HG02798 (cell line): Measurements from ENCODE around the gene CYP46A1.
"Not testable (repeated sequence)": the region's sequence is repeated elsewhere in the genome, so short reads cannot be mapped to it uniquely, and the experiment has no call there.

Experiments used
- ATAC-seq: cut with Tn5 transposase; IDR thresholded peaks from one replicate; pipeline ENCODE4 v1.9.1; 2021; ENCODE audit warnings: mild to moderate bottlenecking; ENCODE audit not compliant: unreplicated experiment, poor library complexity

The CYP46A1 gene

DNA sequence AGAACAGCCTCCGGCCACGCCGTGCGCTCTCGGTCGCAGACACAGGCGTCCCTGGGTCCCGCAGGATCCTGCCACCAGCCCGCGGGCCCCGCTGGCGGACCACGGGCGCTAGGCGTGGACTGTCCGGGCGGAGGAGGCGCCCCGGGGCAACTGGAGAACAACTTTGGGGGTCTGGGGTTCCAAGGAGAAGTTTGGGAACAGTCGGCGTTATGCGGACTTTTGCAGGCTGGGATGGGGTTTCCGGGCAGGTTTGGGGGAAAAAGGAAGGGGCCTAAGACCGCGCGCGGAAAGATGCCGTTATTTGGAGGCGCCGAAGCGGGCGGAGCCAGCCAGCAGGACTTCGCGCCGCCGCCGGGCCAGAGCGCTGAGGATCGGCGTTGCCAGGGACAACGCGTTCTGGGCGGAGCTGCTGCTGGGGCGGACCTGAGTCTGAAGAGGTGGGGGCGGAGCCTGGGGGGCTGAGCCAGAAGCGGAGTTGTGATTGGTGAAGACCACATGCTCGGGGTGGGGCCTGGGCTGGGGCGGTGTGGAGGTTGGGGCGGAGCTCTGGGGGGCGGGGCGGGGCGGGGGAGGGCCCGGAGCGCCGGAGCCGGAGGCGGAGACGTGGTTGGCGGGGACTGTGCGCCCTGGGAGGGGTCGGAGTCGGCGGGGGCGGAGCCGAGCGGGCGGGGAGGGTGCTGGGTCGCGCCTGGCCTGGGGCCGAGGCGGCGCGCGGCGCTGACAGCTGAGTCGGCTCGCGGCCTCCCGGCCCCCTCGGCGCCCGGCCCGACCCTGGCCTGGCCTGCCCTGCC lies at the start of gene CYP46A1:
Gene CYP46A1, plus strand, starts transcription at position 680 of the 791 bp plus-strand sequence. CDS start 120 bp downstream, outside the sequence.
- peak; percentile 95 for ATAC-seq

DNA sequence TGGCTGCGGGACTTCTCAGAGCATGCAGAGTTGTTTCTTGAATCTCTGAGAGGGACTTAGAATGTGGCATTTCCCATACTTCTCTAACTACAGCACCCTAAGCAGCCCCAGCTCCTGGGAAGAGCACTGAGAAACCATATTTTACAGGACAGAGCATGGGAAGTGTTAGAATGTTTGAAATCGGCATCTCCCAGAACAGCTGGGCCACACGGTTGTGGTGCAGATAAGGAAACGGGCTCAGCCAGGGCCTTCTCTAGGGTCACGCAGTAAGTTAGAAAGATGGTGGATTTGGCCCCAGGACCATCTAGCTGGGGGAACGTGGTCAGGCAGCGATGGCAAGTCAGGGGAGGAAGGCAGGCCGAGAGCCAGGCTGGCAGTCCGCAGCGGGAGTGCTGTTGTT lies 49.7 kb upstream of the CYP46A1 start:
- no peak for ATAC-seq

DNA sequence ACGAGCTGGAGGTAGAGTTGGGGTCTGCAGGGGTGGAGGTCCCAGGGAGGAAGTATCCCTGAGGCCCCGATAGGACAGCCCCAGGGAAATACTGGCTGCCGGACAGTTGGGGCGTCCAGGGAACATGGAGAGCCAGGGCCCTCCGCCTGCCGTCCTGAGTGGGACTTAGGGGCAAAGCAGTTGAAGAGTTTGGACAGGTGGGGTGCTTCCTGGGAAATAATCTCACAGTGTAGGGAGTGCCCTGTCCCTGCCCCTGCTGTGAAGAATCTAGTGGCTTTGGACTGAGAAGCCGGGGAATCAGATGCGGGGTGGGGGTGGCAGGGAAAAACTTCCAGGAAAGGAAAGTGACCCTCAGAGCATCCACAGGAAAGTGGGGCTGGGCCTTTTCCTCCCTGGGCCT lies 49.0 kb upstream of the CYP46A1 start:
- no peak for ATAC-seq

DNA sequence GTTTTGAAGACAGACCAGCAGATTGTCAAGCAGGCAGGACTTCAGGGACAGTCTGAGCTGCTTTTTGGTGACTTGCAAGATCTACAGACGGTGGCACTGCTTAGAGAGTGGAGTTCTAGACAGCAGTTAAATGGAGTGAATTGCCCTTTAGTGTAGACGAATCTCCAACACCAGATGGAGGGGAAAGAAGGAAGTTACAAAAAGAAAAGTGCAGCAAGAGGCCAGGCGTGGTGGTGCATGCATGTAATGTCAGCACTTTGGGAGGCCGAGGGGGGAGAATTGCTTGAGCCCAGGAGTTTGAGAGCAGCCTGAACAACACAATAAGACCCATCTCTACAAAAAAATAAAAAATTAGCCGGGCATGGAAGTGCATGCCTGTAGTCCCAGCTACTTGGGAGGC lies 47.6 kb upstream of the CYP46A1 start:
- ATAC-seq = no peak

DNA sequence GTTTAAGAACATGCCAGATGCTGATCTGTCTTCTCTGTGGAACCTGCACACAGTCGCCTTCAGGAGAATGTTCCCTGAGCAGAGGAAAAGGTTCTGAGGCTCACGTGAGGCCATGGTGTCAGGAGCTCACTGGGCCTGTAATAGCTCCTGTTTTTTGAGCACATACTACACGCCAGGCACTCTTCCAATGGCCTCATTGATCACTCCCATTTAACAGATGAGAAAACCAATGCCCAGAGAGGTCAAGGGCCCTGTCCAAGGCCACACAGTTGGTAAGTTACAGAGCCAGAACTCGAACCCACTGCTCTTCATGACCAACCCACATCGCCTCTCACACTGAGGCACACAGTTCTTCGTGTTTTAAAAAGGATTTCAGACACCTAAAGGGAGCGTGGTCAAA lies 46.5 kb upstream of the CYP46A1 start:
- no peak for ATAC-seq

DNA sequence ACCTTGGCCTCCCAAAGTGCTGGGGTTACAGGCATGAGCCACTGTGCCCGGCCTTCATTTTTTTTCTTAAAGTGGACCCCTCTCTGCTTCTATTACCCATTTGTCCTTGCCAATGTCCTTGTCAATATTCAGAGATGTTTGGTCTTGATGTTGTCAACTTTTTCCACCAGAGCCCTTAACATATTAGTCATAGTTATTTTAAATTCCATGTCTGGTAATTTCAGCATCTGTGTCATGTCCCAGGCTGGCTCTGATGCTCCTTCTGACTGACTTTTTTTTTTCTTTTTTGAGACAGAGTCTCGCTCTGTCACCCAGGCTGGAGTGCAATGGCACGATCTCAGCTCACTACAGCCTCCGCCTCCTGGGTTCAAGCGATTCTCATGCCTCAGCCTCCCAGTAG lies 41.3 kb upstream of the CYP46A1 start:
- not testable (repeated sequence) for ATAC-seq

DNA sequence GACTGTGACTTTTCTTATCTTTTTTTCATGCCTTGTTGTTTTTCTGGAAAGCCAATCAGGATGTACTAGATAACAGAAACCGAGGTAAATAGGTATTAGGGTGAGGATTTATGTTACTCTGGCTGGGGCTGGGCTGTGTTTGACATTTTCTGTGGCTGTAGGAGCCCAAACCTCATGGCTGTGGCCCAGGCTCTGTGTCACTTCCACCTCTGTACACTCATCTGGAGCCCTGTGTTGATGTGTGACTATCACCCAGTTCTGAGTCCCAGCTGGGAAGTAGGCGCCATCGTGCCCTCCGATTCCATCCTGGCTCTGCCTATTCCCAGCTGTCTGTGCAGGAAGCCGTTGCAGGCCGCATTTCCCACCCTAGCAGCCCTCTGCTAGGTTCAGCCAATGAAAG lies 40.8 kb upstream of the CYP46A1 start:
- ATAC-seq = no peak

DNA sequence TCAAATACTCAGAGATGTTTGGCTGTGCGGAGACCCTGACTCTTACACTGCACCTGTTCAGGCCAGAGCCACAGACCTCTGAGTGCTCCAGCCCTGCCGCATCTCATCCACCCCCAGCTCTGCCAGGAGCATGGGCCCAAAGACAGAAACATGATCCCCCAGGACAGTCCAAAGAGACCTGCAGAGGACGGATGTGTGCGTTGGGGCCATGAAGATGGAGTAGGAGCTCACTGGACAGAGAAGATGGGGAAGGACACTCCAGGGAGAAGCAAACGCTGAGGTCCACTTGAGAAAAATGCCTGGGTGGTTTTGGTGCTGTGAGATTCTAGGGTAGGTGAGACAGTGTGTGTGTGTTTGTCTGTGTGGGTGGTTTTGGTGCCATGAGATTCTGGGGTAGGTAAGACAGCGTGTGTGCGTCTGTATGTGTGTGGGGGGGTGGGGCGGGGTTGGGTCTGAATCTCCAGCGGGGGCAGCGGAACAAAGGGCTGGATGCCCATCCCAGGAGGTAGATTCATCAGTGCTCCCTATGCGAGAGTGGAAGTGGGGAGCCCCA lies 40.0 kb upstream of the CYP46A1 start:
- ATAC-seq = no peak

DNA sequence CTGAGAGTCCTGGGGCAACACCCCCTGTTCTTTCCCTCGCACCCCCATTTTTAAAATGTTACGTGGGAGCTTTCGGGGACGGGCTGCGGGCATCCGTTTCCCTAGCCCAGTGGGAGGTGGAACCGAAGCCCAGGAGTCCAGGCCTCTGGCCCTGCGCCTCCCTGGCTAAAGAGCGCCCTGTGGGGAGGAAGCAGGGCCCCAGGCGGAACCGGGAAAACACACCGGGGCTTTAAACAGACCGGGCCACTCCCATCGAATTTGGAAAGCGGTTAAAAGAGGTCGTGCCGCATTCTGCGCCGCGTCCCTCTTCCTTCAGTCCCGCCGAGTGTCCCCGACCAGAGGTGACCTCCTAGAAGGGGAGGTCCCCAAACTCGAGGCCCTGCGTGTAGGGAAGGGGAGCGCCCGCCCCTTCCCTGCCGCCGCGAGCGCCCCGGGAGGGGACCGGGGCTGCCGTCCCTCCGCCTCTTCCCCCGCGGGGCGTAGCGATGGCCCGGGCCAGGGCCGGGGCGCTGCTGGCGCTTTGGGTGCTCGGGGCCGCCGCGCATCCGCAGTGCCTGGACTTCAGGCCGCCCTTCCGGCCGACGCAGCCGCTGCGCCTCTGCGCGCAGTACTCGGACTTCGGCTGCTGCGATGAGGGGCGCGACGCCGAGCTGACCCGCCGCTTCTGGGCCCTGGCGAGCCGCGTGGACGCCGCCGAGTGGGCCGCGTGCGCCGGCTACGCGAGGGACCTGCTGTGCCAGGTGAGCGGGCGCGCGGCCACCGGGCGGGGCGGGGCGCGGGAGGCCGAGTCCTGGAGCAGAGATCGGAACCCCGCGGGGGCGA lies 39.2 kb upstream of the CYP46A1 start, which contains the start of gene HHIPL1:
Gene HHIPL1, plus strand, starts transcription at position 407 of the 822 bp plus-strand sequence. Its CDS starts 79 bp downstream, at position 486.
- no peak for ATAC-seq

DNA sequence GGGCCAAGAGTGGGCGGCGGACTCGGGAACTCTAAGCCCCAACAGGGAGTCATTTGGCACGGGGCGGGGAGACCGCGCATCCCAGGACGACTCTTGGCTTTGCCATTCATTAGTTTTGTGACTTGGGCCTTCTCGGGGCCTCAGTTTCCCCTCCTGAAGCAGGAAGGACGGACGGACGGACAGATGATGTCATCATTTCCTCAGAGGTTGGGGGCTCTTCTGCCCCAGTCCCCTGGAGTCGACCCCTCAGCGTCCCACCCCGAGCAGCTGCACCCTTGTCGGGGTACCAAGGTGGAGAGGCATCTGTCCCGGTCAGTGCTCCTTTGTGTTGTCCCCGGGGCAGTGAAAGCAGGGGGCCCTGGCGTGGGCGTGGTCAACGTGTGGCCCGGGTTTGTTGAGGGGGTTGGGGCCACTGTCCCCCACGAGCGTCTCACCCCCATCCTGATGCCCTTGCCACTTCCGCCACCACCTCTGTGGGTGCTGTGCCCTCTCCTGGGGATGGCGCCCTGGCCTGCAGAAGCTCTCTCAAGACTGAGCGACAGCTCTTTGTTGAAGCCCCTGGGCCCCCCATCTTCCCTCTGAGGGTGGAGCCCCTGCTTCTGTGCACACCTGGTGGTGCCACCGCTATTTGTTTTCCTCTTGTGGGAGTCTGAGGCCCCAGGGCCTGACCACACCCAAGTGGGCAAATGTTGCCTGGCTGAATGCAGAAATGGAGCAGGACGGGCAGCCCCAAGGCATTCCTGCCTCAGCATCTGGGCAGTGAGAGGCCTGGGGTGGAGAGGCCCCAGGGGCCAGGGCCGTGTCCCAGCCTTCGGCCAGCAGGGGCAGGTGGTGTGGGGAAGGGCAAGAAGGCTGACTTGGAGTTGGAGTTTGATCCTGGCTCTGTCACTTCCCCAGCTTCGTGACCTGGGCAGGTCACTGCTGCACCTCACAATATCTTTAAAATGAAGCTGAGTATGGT lies 38.3 kb upstream of the CYP46A1 start:
- ATAC-seq = no peak

DNA sequence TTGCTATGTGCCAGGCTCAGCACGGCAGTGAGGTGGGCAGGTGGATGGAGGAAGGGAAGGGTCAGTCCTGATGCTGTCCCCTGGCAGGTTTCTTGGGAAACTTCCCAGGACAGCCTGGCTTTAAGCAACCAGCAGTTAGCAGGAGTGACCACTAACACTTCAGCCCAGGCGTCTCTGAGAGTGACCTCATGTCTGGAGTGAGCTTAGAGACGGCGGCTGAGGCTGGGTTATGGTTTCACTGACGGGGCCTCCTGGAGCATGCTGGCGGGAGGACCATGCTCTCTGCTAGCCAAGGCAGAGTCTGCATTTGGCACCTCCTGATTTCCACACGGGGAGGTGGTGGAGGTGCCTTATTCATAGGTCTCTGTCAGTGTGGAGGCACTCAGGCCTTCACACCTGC lies 36.7 kb upstream of the CYP46A1 start:
- no peak for ATAC-seq

DNA sequence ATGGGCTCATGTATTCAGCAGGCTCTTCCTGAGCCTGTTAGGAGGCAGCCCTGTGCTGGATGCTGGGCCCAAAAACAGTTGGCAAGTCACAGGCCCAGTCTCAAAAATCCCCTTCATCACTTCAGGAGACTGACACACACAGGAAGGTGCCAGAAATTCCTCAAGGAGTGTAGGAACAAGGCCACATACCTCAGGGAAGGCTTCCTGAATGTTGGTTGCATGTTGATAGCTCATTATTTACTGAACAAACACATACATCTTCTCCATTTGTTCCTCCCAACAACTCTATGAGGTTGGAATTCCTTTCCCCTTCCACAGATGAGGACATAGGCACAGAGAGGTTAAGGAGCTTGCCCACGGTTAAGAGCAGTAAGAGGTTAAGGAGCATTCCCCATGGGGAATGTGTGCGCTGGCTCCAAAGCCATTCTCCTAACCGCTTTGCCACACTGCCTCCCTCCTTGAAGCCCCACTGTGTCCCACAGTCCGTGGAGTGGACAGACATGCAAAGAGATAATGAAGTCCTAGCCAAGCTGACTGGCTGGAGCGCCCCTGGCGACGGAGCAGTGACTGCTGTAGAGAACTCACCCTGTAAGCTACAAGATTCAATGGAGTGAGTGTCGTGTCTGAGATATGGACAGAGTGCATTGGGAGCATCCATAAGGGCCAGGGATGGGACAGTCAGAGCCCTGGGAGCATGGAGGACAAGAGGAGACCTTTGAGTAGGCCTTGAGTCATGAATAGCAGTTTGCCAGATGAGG lies 35.9 kb upstream of the CYP46A1 start:
- ATAC-seq = no peak

DNA sequence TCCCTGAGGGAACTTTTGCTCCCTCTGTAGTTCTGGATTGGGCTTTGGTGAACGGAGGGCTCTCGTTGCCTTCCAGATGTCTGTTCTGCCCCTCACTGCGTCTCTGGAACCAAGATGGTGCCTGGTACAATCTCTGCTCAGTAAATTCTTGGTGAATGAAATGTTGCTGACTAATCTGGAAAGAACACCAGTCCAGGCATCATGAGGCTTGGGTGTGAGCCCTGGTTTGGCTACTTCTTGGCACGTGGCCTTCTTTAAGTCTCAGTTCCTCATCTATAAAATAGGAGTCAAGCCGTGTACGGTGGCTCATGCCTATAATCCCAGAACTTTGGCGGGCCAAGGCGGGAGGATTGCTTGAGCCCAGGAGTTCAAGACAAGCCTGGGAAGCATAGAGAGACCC lies 34.9 kb upstream of the CYP46A1 start:
- no peak for ATAC-seq

DNA sequence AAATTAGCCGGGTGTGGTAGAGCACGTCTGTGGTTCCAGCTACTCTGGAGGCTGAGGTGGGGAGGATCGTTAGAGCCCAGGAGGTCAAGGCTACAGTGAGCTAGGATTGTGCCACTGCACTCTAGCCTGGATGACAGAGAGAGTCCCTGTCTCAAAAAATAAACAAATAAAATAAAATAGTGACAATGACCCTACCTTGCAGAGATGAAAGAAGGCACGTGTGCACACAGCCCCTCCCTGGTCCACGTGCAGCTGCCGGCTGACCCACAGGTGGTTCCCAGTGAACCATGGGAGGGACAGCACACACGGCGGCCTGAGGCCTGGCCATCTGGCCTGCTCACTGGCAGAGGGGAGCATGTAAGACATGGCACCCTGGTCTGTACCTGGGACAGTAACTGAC lies 34.5 kb upstream of the CYP46A1 start:
- ATAC-seq = no peak

DNA sequence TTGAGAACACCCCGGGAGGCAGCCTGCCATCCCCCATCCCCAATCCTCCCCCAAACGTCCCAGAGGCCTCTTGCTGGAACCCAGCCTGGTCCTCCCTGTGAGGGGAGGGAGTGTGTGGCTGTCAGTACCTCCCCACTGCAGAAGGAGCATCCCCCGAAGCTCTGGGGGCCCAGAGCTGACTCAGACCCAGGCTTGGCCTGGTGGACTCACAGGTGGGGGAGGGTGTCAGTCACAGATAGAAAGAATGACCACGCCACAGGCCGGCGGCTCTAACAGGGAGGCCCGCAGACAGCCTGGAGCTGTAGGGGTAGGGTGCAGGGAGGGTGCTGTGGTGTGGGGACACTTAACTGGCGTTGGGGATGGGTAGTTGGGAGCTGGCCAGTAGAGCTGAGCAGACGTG lies 33.9 kb upstream of the CYP46A1 start:
- ATAC-seq = no peak

DNA sequence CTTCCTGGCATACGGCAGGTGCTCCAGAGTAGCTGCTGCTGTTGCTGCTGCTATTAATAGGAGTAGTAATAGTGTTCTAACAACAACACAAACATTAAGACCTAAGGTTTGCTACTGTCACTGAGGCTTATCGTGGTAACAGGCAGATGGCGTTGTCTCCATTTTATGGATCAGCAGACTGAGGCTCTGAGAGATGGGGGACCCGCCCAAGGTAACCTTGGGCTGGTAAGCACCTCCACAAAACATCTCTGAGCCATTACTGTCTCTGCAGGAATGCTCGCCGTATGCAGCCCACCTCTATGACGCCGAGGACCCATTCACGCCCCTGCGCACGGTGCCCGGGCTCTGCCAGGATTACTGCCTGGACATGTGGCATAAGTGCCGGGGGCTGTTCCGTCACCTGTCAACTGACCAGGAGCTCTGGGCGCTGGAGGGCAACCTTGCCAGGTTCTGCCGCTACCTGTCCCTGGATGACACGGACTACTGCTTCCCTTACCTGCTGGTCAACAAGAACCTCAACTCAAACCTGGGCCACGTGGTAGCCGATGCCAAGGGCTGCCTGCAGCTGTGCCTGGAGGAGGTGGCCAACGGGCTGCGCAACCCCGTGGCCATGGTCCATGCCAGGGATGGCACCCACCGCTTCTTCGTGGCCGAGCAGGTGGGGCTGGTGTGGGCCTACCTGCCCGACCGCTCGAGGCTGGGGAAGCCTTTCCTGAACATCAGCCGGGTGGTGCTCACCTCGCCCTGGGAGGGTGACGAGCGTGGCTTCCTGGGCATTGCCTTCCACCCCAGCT lies 31.9 kb upstream of the CYP46A1 start:
- ATAC-seq = no peak

DNA sequence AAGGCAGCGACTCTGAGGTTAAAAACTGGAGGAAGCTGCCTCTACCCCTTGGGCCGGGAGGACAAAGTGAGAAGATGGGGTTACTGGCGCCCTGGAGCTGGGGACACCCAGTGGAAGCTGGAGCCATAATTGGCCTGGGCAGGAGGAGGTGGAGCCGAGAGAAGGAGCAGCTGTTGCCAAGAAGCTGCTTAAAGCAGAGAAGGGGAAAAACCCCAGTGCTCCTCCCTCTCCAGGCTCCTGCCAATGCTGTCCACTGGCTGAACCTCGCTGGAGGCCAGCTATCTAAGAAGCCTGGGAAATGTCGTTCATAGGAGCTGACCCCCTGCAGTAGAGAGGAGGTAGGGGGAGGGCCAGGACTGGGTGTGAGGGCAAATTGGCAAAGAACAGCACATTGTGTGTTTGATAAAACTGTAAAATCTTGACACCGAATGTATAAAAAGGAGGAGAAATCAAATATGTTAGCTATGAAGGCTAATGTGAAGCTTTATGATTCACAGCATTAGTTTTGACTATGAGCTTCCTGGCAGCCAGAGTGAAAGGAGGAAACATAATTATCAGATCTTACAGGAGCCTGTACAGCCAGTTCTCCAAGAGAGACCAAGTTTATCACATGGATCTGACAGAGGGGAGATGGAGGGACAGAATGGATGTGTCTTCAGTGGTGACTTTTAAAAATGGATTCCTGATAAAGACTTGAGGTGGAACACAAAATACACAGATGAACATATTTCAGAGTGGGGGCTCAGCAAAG lies 29.7 kb upstream of the CYP46A1 start:
- no peak for ATAC-seq

DNA sequence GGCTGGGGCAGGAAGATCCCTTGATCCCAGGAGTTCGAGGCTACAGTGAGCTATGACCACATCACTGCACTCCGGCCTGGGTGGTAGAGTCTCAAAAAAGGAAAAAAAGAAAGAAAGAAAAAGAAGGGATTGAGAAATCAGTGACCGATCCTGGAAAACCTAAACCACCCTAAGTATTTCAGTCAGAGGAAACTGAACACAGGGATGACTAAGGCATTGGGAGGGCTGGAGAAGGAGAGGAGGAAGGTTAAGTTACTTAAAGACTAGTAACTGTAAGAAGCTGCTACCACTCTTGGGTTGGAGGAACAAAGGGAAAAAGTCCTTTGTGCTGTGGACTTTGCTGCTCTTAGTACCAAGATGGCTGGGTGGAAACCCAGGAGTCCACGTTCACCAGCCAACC lies 28.6 kb upstream of the CYP46A1 start:
- no peak for ATAC-seq
